MV-4-11 (cell line): ENCODE data around the gene ANXA8.
A peak's percentile ranks its signal among the peaks of the same experiment; 100 is the strongest.
"Not testable (repeated sequence)": the region's sequence is repeated elsewhere in the genome, so short reads cannot be mapped to it uniquely, and the experiment has no call there.

Experiments used
- DNase-seq: peaks from one replicate; lab custom pipeline; 2025; lab: John Stamatoyannopoulos, UW

The ANXA8 gene

DNA sequence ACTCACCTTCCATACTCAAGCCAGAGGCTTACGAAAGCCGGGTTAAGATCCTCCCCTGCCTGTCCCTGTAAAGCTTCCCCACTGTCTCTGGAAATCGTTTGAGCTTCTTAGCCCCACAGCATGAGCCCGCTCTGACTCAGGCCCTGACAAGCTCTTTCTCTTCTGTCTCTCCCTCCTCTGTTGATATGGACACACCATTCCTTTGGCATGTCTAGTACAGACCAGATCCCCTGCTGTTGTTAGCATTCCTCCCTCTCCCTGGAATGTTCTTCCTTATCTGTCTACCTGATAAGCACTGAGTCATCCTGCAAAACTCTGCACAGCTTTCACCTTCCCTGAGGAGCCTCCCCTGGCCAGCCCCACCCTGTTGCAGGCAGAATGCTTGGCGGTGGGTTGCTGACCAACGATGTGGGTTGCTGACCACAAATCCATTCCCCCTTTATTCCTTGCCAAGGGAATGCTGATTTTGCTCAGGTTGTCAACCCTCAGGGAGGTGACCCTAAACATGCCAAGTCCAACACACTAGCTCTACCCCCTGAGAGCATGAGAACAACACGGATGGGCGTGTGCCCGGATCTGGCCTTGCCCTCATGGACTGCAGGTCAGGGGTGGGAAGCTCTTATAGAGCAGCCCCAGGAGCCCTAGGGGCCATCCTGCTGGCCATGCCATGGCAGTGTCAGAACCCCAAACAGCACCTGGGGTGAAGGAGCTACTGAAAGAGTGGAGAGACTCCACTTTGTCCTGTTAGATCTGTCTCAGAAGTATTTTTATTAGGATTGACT is 21.1 kb downstream of the ANXA8 start:
- DNase-seq = not testable (repeated sequence)

- DNase-seq = peak; percentile 1
Observed at GRCh38 chr10:47461261-47461687, 22.6 kb downstream of the ANXA8 start.

DNA sequence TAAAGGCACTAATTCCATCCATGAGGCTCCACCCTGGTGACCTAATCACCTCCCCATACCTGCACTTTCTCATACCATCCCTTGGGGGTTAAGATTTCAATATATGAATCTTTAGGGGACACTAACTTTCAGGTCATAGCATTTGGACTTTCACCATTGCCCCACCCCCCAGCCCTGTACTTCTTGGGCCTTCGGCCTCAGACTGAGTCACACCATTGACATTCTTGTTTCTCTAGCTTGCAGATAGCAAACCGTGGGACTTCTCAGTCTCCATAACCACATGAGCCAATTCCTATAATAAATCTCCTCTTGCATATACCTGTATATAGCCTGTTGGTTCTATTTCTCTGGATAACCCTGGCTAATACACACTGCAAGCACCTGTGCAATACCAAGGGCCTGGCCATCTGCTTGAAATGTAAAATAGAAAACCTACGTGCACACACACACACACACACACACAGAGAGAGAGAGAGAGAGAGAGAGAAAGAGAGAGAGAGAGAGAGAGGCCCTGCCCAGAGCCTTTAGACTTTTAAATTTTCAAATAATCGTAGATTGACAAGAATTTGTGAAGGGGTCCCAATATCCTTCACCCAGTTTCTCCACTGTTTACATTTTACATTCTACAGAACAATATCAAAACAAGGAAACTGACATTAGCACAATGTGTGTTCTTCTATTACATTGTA is 25.3 kb downstream of the ANXA8 start:
- no peak for DNase-seq

GRCh38 chr10:47457826-47458225 is 26.1 kb downstream of the ANXA8 start:
- DNase-seq = no peak

DNA sequence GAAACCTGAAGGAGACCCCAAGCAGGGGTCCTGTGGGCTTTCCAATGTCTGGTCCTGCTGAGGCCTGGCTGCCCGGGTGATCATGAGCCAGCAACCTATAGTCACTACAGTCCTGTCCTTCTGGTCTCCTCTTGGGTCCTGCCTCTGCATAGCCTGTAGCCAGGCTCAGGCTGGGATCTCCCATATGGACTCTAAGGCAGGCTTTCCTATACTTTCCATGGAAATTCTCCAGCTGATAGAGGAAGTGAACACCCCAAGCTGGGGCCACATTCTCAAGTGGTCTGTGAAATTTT is 26.4 kb downstream of the ANXA8 start:
- DNase-seq = no peak

DNA sequence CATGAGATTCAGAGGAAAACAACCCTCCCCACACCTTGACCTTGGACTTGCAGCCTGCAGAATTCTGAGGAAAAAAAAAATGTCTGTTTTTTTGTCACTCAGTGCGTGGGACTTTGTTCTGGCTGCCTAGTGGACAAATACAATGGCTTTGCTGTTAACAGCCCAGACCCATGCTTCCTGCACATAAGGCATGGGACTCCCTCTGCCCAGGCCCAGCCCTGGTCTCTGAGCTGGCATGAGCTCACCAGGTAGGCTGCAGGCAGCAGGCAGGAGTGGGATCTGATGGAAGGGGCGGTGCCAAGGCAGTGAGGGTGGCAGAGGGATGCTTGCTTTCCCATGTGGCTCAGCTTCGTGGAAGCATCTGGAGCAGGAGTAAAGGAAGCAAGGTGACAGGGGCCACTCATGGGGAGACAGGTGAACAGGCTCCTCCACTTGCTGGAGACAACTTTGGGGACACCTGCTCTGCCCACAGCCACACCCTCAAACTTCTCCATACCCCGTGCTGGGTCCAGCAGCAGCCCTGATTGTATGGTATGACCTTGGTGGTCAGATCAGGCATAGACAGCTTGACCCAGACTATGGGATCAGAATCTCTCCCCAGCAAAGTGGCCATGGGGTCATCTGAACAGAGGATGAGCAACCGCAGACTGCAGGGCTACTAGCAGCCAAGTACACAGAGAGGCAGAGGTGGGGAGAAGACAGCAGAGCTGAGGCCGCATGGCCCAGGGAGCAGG is 27.0 kb downstream of the ANXA8 start:
- no peak for DNase-seq

DNA sequence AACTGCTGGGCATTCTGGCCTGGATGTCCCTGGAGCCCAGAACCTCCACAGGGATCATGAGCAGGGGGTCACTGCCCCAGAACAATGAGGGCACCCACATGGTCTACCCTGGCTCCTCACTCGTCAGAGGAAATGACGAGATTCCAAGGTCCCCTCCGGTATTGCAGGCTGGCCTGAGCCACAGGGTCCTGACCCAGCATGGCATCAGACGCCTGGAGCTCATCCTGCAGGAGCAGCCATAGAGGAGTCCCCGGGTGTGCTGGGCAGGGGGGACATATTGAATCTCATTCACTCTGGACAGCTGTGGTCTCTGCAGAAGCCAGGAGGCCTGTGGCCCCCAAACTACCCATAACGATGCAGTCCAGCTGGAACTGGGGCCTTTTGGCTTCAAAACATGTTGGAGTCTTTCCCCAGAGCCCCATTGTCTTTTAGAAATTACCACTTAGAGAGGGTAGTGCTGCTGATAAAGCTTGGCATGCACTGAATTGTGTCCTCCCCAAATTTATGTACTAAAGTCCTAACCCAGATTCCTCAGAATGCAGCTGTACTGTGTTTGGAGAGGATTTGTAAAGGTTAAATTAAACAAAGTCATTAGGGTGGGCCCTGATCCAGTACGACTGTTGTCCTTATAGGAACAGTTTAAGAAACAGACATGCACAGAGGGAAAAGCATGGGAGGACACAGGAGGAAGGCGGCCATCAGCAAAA is 27.7 kb downstream of the ANXA8 start:
- no peak for DNase-seq

- not testable (repeated sequence) for DNase-seq
Observed at GRCh38 chr10:47455350-47456078, 28.4 kb downstream of the ANXA8 start.

DNA sequence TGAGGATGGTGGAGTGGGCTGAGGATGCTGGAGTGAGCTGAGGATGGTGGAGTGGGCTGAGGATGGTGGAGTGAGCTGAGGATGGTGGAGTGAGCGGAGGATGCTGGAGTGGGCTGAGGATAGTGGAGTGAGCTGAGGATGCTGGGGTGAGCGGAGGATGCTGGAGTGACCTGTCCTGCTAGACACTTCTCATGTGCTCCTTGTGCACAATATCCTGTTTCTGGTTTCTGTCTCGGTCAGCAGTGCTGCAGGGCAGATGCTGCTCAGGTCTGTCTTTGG is 29.2 kb downstream of the ANXA8 start:
- DNase-seq = no peak

- DNase-seq = no peak
Observed at GRCh38 chr10:47454008-47454779, 29.7 kb downstream of the ANXA8 start.

DNA sequence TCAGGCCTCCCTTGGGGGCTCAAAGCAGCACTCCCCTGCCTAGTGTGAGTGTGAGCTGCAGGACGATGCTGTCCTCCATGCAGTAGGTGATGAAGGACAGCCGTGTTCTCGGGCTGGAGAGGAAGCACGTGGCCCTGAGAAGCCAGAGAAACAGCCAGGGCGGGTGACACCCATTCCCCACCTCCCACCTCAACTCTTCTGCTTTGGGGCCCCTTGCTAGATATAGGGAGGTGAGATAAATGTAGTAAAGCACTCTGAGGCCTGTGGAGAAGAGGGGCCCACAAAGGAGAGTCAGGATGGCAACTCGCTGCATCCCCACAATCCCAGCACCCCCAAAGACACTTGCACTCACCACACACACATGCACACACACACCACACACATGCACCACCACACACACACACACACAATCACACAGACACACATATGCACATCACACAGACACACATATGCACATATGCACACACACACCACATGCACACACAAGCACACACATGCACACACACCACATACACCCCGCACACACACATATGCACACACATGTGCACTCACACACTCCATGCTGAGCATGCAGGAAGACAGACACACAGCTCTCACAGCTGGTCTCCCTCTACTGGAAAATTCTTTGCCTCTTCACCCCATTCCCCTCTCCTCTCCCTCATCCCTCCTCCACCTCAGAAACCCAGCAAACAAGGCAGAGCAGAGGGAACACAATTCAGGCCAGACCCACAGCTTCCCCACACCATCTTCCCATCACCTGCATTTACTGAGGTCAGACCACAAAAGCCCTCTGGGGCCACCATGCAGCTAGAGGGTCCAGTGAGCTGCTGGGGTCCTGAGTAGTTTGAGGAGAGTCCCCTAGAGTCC is 30.5 kb downstream of the ANXA8 start:
- no peak for DNase-seq

DNA sequence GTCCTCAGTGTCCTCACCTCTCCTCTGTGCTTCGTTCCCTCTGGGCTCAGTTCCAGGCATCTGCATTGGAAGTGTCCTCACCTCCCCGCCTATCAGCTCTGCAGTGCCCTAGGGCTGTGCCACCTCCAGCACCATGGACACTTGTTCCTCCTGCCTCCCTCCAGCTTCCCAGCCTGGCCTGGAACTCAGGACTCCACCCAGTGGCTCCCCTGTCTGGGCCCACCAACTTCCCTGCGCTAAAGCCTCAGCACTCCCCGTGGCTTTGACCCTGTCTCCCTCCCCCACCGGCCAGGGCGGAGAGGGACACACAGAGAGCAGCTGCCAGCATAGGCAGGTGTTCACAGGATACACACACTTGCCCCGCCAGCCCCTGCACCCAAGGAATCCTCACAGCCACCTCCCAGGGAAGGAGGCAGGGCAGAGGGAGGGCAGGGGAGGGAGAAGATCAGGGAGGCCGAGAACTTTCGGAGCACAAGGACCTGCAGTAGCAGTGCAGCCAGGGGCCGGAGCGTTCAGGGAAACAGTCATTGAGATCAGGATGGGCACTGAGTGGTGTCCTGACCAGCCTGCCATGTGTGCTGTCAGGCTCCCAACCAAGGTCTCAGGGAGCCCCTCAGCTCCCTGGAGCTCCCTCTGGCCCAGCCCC is 31.3 kb downstream of the ANXA8 start:
- no peak for DNase-seq

- no peak for DNase-seq
Observed at GRCh38 chr10:47451998-47452494, 31.9 kb downstream of the ANXA8 start.

GRCh38 chr10:47451273-47451997 is 32.5 kb downstream of the ANXA8 start:
- DNase-seq = no peak

DNA sequence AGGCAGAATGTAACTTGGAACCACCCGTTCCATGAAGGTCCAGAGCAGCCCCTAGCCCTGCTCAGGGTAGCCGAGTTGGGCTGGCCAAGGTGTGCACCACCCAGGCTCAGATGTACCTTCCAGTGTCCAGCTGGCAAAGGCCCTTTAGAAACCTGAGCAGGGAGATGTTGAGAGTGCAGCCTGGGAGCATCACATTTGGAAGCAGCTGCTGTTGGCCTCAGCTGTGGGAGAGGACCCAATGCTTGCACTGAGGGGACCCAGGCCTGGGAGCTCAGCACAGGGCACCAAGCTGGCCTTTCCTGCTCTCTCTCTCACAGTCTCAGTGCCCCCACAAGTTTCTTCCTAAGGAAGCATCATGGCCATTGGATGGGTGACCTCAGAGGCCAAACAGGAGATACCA is 33.5 kb downstream of the ANXA8 start:
- DNase-seq = no peak

DNA sequence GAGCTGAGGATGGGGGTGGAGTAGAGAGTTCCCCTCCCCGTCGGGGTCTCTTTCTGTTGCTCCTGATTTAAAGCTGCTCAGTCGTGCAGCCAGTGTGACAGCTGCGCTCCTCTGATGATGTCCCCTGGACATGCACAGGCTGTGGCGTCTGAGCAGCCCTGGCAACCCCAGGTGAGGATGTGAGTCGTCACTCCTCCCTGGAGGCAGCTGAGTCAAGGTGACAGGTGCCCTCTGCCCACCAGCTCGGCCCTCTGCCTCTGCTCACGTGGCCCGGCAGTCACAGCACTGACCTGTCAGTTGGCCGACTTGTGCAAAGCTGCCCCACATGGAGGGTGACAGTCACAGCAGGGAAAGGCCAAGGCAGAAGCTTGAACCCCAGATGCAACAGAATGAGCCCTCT is 33.9 kb downstream of the ANXA8 start:
- no peak for DNase-seq

DNA sequence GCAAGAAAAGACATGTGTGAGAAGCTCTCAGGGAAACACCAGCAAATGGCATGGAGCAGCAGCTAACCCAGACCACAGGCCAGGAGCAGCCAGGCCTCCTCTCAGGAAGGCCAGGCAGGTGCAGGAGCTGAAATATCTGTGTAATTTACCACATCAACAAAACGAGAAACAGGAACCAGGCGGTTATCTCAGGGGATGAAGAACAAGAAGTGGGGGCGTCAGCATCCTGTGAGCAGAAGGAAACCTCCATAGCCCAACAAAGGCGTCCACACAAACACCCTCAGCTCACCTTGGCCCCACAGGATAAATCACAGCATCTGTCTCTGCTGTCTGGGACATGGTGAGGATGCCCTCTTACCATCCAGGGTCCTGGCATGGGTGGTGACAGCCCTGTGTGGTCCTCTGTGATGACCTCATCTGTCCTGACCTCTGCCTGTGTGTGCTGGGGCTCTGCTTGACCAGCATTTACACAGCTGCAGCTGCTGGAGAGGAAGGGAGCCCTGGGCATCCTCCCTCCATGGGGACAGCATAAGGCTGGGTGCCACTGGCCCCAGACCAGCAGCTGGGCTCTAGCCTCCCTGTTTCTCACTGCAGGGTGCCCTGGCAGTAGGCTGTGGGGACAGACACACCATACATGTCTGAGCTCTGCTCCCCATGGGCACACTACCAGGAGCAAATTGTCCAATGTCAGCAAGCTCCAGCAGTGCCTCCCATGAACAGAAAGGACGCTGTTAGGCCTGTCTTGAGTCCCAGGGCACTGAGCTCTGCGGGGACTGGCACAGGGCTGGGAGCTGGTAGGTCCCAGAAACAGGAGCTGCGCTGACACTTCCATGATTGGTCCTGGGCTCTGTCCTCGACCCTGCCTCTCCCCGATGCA is 34.6 kb downstream of the ANXA8 start:
- peak; percentile 2 for DNase-seq

GRCh38 chr10:47447705-47448104 is 36.2 kb downstream of the ANXA8 start:
- DNase-seq = no peak
